Esophagus squamous epithelium (tissue), 4 donors: ENCODE measurements around the gene ZNF687.

Experiments
- POLR2A ChIP-seq, 4 donors: fragments of 450-650 bp; IDR thresholded peaks; one replicate each; pipeline ENCODE4 v1.6.1; 2017; ENCODE audit warnings: antibody characterized with exemption in 4 of 4, mild to moderate bottlenecking in 4 of 4, moderate library complexity in 3 of 4
- TF ChIP-seq, protein P1 (sequence below), 6 experiments: fragments of 450-650 bp in 4 of 6; fragments of 200-600 bp in 2 of 6; sonication (generic) in 2 of 6; IDR thresholded peaks; one replicate each; pipeline ENCODE4 v1.5.1; 2016 to 2019; ENCODE audit warnings: antibody characterized with exemption in 6 of 6, mild to moderate bottlenecking in 4 of 6, moderate library complexity in 4 of 6

DNA sequence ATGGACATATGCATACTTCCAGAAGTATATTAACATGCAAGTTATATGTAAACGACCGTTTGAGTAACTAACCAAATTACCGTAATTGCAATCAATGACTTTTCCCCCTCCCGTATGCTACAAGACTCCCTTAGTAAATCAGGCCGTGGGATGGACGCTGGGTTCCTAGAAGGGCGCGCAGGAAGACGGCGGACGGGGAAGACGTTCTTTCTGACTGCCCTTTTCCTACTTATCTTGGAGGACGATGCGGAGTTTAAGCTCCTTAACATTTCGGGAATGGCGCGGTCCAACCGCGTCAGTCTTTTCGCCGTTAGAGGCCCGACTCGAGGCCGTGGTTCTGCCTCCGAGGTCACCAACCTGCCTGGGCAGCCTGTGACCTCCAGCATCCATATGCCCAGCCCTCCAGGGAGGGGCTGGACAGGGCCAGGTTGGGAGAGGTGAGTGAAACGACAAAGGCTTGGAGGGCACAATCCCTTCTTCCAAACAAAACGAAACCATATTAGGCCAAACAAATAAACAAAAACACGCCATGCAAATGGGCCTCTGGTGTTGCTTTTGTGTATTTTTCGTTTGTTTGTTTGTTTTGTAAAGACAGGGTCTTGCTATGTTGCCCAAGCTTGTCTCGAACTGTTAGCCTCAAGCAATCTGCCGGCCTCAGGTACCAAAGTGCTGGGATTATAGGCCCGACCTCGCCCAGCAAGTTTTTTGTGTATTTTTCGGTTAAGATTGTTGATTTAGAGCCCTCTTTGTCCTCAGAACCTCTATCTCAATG lies 46.0 kb downstream of the ZNF687 start:
- TF ChIP-seq, protein P1, sequence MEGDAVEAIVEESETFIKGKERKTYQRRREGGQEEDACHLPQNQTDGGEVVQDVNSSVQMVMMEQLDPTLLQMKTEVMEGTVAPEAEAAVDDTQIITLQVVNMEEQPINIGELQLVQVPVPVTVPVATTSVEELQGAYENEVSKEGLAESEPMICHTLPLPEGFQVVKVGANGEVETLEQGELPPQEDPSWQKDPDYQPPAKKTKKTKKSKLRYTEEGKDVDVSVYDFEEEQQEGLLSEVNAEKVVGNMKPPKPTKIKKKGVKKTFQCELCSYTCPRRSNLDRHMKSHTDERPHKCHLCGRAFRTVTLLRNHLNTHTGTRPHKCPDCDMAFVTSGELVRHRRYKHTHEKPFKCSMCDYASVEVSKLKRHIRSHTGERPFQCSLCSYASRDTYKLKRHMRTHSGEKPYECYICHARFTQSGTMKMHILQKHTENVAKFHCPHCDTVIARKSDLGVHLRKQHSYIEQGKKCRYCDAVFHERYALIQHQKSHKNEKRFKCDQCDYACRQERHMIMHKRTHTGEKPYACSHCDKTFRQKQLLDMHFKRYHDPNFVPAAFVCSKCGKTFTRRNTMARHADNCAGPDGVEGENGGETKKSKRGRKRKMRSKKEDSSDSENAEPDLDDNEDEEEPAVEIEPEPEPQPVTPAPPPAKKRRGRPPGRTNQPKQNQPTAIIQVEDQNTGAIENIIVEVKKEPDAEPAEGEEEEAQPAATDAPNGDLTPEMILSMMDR (IDR thresholded peaks at IDR 0.05) = no peak
- no peak for TF ChIP-seq POLR2A (IDR thresholded peaks at IDR 0.05)
